ENCODE measurements around the gene TNFAIP1.
A peak's percentile ranks its signal among the peaks of the same experiment; 100 is the strongest.
"Not testable (repeated sequence)": the region's sequence is repeated elsewhere in the genome, so short reads cannot be mapped to it uniquely, and the experiment has no call there.

Gene TNFAIP1, protein sequence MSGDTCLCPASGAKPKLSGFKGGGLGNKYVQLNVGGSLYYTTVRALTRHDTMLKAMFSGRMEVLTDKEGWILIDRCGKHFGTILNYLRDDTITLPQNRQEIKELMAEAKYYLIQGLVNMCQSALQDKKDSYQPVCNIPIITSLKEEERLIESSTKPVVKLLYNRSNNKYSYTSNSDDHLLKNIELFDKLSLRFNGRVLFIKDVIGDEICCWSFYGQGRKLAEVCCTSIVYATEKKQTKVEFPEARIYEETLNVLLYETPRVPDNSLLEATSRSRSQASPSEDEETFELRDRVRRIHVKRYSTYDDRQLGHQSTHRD

DNA sequence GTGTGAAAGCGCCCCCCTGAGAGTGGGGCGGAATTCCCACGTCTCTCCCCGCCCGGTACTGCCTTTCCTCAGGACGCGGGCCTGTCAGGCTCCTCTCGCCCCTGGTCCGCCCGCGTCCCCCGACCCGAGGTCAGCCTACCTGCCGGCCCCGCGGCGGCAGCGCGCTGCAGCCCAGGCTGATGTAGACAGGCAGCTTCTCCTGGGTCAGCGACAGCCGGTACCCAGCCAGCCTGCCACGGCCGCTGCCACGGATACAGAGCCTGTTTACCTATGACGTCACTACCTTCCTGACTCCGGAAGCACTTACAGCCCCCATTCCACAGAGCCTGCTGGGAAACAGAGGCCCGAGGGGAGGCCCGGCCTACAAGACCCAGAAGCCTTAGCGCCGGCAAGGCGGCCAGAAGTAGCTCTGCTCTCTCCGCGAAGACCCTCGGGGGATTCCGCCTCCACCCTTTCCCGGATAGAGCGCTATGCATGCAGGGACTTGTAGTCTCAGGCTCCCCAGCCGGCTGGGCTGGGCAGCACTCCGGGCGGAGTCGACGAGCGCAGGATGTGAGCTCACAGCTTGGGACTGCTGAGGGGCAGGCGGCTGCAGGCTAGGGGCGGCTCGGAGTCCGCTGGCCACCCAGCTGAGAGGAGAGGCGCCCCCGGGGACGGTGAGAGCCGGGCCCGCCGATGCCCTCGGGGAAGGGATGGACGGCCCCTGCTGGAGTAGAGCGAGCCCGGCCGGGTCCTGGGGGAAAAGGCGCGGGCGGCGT lies at the start of gene TNFAIP1, which contains the start of gene IFT20:
Gene TNFAIP1, plus strand, starts transcription at position 561 of the 758 bp plus-strand sequence. CDS start 3,761 bp downstream, outside the sequence.
Gene IFT20, minus strand, starts transcription at position 272 of the 758 bp plus-strand sequence. CDS start 3,487 bp downstream, outside the sequence.
- peak within 1 kb of the TSS; percentile 98 for H3K4me3 ChIP-seq (ENCODE audit: low read length)
- peak within 1 kb of the TSS; percentile 92 for H3K9ac ChIP-seq (ENCODE audit: low read length)
- H3K36me3 ChIP-seq (ENCODE audit: control insufficient read depth, insufficient read depth, low read length, severe bottlenecking) = peaks cover 26% of the 10 kb centered on the region
- peak; percentile 100 for DNase-seq (ENCODE audit: low read depth)
- no peaks in the 10 kb centered on the region for H3K9me3 ChIP-seq (ENCODE audit: control insufficient read depth, low read length)
- H3K4me1 ChIP-seq (ENCODE audit: control insufficient read depth, insufficient read depth, low read length) = peaks cover 28% of the 10 kb centered on the region
- H3K27me3 ChIP-seq (replicated peaks; ENCODE audit: control insufficient read depth, insufficient read depth, low read length) = no peaks in the 10 kb centered on the region

DNA sequence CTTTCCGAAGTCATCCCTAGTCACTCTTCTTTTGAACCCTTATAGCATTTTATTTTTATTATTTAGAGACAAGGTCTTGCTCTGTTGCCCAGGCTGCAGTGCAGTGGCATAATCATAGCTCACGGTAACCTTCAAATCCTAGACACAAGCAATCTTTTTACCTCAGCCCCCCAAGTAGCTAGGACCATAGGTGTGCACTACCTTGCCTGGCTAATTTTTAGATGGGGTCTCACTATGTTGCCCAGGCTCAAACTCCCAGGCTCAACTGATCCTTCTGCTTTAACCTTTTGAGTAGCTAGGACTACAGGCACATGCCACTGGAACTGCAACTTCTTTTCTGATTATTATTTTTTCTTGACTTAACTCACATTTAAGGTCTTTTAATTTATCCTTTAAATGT lies 49.6 kb upstream of the TNFAIP1 start:
- Histone ChIP-seq H3K4me1 (ENCODE audit: control insufficient read depth, insufficient read depth, low read length) (peaks cover 20% of the 10 kb centered on the region), H3K4me3 (ENCODE audit: low read length) (no peak overlapping the region), H3K27me3 (replicated peaks; ENCODE audit: control insufficient read depth, insufficient read depth, low read length) (no peaks in the 10 kb centered on the region), H3K36me3 (ENCODE audit: control insufficient read depth, insufficient read depth, low read length, severe bottlenecking) (no peaks in the 10 kb centered on the region), H3K9me3 (ENCODE audit: control insufficient read depth, low read length) (no peaks in the 10 kb centered on the region), H3K9ac (ENCODE audit: low read length) (no peak overlapping the region)
- no peak for DNase-seq (ENCODE audit: low read depth)

DNA sequence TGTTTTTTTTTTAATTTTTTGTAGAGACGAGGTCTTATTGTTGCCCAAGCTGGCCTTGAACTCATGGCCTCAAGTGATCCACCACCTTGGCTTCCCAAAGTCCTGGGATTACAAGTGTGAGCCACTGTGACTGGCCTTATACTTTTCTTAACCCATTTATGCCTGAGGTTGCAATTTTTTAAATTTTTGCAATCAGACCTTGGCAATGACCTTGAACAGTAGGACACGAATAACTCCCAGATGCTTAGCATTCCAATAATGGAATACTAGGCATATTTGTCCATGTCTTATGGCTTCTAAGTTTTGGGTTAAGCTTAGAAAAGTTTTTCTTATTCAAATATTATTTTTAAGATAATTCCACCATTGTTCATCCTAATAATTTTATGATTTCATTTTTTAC lies 44.9 kb upstream of the TNFAIP1 start:
- DNase-seq (ENCODE audit: low read depth) = no peak
- H3K36me3 ChIP-seq (ENCODE audit: control insufficient read depth, insufficient read depth, low read length, severe bottlenecking) = no peaks in the 10 kb centered on the region
- H3K4me1 ChIP-seq (ENCODE audit: control insufficient read depth, insufficient read depth, low read length) = no peaks in the 10 kb centered on the region
- H3K4me3 ChIP-seq (ENCODE audit: low read length) = no peak overlapping the region
- no peaks in the 10 kb centered on the region for H3K9me3 ChIP-seq (ENCODE audit: control insufficient read depth, low read length)
- no peaks in the 10 kb centered on the region for H3K27me3 ChIP-seq (replicated peaks; ENCODE audit: control insufficient read depth, insufficient read depth, low read length)
- H3K9ac ChIP-seq (ENCODE audit: low read length) = no peak overlapping the region

DNA sequence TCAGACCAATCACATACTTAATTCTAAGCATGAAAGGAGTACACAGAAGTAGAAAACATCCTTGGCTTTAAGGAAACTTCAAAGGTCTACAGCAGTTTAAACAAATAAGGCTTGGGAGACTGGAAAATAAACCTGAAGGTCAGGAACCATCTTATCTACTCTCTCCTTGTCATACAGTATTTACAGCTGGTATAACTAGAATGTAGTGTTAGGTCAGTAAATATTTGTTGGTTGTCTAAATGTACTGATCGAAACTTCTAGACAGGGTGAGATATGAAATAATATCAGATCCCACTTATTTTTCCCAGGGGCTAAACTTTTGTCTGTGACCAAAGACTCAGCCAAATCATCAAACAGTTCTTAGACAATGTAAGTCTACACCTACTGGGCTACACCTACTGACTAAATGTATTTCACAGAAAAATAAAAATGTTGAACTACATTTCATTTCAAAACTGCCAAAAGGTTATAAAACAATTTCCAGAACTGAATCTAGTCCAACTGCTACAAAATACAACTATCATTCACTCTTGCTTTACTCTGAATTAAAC lies 43.7 kb upstream of the TNFAIP1 start:
- Histone ChIP-seq H3K9me3 (ENCODE audit: control insufficient read depth, low read length) (no peaks in the 10 kb centered on the region), H3K4me3 (ENCODE audit: low read length) (no peak overlapping the region), H3K9ac (ENCODE audit: low read length) (no peak overlapping the region), H3K27me3 (replicated peaks; ENCODE audit: control insufficient read depth, insufficient read depth, low read length) (no peaks in the 10 kb centered on the region), H3K36me3 (ENCODE audit: control insufficient read depth, insufficient read depth, low read length, severe bottlenecking) (no peaks in the 10 kb centered on the region), H3K4me1 (ENCODE audit: control insufficient read depth, insufficient read depth, low read length) (no peaks in the 10 kb centered on the region)
- no peak for DNase-seq (ENCODE audit: low read depth)

DNA sequence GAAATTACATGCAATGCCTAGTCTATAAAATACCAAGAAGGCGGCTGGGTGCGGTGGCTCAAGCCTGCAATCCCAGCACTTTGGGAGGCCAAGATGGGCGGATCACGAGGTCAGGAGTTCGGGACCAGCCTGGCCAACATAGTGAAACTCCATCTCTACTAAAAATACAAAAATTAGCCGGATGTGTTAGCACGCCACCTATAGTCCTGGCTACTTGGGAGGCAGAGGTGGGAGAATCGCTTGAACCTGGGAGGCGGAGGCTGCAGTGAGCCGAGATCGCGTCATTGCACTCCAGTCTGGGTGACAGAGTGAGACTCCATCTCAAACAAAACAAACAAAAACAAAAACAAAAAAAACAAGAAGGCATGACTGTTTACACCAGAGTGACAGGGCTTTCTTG lies 42.7 kb upstream of the TNFAIP1 start:
- not testable (repeated sequence) for H3K4me3 ChIP-seq (ENCODE audit: low read length); H3K9me3 ChIP-seq (ENCODE audit: control insufficient read depth, low read length); DNase-seq (ENCODE audit: low read depth); H3K9ac ChIP-seq (ENCODE audit: low read length); H3K4me1 ChIP-seq (ENCODE audit: control insufficient read depth, insufficient read depth, low read length); H3K27me3 ChIP-seq (replicated peaks; ENCODE audit: control insufficient read depth, insufficient read depth, low read length); H3K36me3 ChIP-seq (ENCODE audit: control insufficient read depth, insufficient read depth, low read length, severe bottlenecking)

DNA sequence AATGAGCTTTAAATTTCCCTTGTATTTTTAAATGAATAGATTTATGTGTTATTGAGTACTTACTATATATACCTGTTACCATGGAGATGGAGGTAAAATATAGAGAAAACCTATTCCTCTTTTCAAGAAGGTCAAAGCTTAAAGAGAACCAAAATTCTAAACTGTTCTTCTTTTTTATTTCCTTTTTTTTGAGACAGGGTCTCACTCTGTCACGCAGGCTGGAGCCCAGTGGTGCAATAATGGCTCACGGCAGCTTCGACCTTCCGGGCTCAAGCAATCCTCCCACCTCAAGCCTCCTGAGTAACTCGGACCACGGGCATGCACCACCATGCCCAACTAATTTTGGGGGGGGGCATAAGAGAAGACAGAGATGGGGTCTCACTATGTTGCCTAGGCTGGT lies 41.6 kb upstream of the TNFAIP1 start:
- Histone ChIP-seq H3K4me1 (ENCODE audit: control insufficient read depth, insufficient read depth, low read length) (no peaks in the 10 kb centered on the region), H3K9ac (ENCODE audit: low read length) (no peak overlapping the region), H3K9me3 (ENCODE audit: control insufficient read depth, low read length) (no peaks in the 10 kb centered on the region), H3K4me3 (ENCODE audit: low read length) (no peak overlapping the region), H3K36me3 (ENCODE audit: control insufficient read depth, insufficient read depth, low read length, severe bottlenecking) (no peaks in the 10 kb centered on the region), H3K27me3 (replicated peaks; ENCODE audit: control insufficient read depth, insufficient read depth, low read length) (no peaks in the 10 kb centered on the region)
- DNase-seq (ENCODE audit: low read depth) = no peak

DNA sequence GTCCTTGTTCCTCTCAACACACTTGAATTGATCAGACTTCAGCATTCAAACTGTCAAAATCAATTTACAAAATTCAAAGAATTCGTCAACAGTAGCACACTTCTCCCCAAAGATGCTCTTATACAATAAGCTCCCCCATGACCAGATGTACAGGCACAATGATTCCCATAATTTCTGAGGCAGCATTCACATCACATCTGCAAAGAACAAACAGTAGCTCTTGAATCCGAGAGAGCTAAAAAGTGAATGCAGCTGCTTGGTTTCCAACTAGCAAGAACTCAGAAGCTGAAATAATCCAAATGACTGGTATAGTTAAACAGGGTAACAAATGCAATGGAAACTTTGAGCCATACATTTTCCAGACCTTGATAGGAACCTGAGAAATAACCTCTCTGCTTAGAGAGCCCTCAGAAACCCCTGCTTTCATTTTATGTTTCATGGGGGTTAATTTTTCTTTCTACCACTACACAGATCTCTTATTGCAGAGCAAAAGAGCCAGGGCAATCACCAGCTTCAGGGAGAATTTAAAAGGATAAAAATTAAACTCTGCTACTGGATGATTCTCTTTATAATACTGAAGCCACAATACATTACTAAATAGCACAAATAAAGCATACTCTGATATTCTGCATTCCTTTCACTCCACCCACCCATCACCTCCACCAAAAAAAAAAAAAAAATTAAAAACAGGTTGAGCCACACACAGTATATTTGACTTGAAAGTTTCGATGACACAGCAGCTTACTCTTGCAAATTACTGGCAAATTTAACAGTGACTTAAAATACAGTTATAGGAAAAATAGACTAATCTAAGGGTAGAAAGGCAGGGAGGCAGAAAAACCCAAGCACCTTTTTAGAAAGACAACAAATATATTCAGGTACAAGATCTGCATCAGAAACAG lies 39.6 kb upstream of the TNFAIP1 start:
- H3K4me3 ChIP-seq (ENCODE audit: low read length) = no peak overlapping the region
- DNase-seq (ENCODE audit: low read depth) = no peak
- H3K4me1 ChIP-seq (ENCODE audit: control insufficient read depth, insufficient read depth, low read length) = no peaks in the 10 kb centered on the region
- no peaks in the 10 kb centered on the region for H3K36me3 ChIP-seq (ENCODE audit: control insufficient read depth, insufficient read depth, low read length, severe bottlenecking)
- no peaks in the 10 kb centered on the region for H3K27me3 ChIP-seq (replicated peaks; ENCODE audit: control insufficient read depth, insufficient read depth, low read length)
- H3K9me3 ChIP-seq (ENCODE audit: control insufficient read depth, low read length) = no peaks in the 10 kb centered on the region
- no peak overlapping the region for H3K9ac ChIP-seq (ENCODE audit: low read length)

DNA sequence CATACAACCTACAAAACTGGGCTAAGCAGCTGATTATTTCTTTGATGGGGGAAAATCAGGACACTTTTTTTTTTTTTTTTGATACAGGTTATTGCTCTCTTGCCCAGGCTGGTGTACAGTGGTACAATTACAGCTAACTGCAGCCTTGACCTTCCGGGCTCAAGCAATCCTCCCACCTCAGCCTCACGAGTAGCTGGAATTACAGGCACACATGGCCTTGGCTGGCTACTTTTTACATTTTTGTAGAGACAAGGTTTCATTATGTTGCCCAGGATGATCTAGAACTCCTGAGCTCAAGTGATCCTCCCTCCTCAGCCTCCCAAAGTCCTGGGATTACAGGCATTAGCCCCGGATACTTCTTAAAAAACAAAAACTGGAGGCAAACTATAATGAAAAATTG lies 37.1 kb upstream of the TNFAIP1 start:
- no peak for DNase-seq (ENCODE audit: low read depth)
- H3K36me3 ChIP-seq (ENCODE audit: control insufficient read depth, insufficient read depth, low read length, severe bottlenecking) = no peaks in the 10 kb centered on the region
- no peaks in the 10 kb centered on the region for H3K27me3 ChIP-seq (replicated peaks; ENCODE audit: control insufficient read depth, insufficient read depth, low read length)
- no peak overlapping the region for H3K9ac ChIP-seq (ENCODE audit: low read length)
- H3K4me1 ChIP-seq (ENCODE audit: control insufficient read depth, insufficient read depth, low read length) = no peaks in the 10 kb centered on the region
- no peak overlapping the region for H3K4me3 ChIP-seq (ENCODE audit: low read length)
- no peaks in the 10 kb centered on the region for H3K9me3 ChIP-seq (ENCODE audit: control insufficient read depth, low read length)

DNA sequence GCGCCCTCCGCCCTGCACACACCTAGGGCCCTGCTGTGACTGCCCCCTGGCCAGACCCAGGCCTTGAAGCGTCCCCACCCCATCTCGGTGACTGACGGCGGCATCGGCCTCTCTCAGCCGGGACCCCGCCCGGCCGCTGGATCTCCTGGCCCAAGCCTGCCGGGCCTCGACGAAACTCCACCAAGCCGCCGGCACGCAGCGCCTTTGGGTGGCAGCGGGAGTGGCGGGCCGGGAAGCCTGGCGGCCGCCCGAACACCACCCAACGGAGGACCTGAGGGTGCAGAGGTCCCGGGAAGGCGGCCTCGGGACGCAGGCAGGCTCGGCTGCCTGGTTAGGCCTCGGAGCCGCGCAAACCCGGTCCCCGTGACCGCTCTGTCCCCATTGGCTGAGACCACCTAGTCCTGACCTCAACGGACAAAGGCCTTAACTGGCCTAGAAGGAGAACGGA lies 28.6 kb upstream of the TNFAIP1 start:
- Histone ChIP-seq H3K27me3 (replicated peaks; ENCODE audit: control insufficient read depth, insufficient read depth, low read length) (peaks cover 3% of the 10 kb centered on the region), H3K9me3 (ENCODE audit: control insufficient read depth, low read length) (no peaks in the 10 kb centered on the region), H3K9ac (ENCODE audit: low read length) (no peak overlapping the region), H3K4me3 (ENCODE audit: low read length) (no peak overlapping the region), H3K4me1 (ENCODE audit: control insufficient read depth, insufficient read depth, low read length) (no peaks in the 10 kb centered on the region), H3K36me3 (ENCODE audit: control insufficient read depth, insufficient read depth, low read length, severe bottlenecking) (no peaks in the 10 kb centered on the region)
- DNase-seq (ENCODE audit: low read depth) = no peak

DNA sequence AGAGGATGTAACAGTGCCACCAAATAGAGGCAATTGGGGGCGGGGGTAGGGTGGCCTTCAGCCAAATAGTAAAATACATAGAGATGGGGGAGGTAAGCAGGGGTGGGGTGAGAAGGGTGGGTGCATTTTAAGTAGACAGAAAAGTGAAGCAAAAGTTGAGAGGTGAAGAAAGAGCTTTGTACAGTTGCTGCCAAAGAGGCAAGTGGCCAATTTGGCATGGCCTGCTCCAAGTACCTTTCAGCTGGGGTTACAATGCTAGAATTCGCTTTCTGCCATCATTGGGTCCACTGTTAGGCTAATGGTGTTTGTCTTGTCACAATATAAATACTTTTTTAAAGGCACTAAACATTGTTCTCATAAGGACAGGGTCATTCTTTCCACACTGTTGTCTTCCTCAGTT lies 21.7 kb upstream of the TNFAIP1 start:
- H3K27me3 ChIP-seq (replicated peaks; ENCODE audit: control insufficient read depth, insufficient read depth, low read length) = no peaks in the 10 kb centered on the region
- DNase-seq (ENCODE audit: low read depth) = no peak
- peaks cover 8% of the 10 kb centered on the region for H3K4me1 ChIP-seq (ENCODE audit: control insufficient read depth, insufficient read depth, low read length)
- no peaks in the 10 kb centered on the region for H3K36me3 ChIP-seq (ENCODE audit: control insufficient read depth, insufficient read depth, low read length, severe bottlenecking)
- no peak overlapping the region for H3K4me3 ChIP-seq (ENCODE audit: low read length)
- no peak overlapping the region for H3K9ac ChIP-seq (ENCODE audit: low read length)
- H3K9me3 ChIP-seq (ENCODE audit: control insufficient read depth, low read length) = no peaks in the 10 kb centered on the region
